GM21381 (cell line): ENCODE data around the gene ADAT3.

ENCODE experiments used
- ATAC-seq: cut with Tn5 transposase; IDR thresholded peaks from one replicate; pipeline ENCODE4 v1.9.1; 2021; ENCODE audit warnings: mild to moderate bottlenecking, moderate library complexity; ENCODE audit not compliant: unreplicated experiment

Gene ADAT3

GRCh38 chr19:1936916-1937610, 31.9 kb downstream of the ADAT3 start:
- no peak for ATAC-seq

GRCh38 chr19:1938071-1938470, 32.9 kb downstream of the ADAT3 start:
- no peak for ATAC-seq

GRCh38 chr19:1941146-1942077, 36.2 kb downstream of the ADAT3 start, which contains the start of gene CSNK1G2:
CSNK1G2 (plus strand) TSS chr19:1941172; CDS start chr19:1969773, 28,601 bp downstream.
- ATAC-seq = peak; percentile 58

- ATAC-seq = peak; percentile 27
These were observed 37.1 kb downstream of the ADAT3 start for GRCh38 chr19:1942078-1942933.

- no peak for ATAC-seq
These were observed 37.8 kb downstream of the ADAT3 start for GRCh38 chr19:1942934-1943555.

- ATAC-seq = no peak
These were observed 38.5 kb downstream of the ADAT3 start for GRCh38 chr19:1943661-1944087.

DNA sequence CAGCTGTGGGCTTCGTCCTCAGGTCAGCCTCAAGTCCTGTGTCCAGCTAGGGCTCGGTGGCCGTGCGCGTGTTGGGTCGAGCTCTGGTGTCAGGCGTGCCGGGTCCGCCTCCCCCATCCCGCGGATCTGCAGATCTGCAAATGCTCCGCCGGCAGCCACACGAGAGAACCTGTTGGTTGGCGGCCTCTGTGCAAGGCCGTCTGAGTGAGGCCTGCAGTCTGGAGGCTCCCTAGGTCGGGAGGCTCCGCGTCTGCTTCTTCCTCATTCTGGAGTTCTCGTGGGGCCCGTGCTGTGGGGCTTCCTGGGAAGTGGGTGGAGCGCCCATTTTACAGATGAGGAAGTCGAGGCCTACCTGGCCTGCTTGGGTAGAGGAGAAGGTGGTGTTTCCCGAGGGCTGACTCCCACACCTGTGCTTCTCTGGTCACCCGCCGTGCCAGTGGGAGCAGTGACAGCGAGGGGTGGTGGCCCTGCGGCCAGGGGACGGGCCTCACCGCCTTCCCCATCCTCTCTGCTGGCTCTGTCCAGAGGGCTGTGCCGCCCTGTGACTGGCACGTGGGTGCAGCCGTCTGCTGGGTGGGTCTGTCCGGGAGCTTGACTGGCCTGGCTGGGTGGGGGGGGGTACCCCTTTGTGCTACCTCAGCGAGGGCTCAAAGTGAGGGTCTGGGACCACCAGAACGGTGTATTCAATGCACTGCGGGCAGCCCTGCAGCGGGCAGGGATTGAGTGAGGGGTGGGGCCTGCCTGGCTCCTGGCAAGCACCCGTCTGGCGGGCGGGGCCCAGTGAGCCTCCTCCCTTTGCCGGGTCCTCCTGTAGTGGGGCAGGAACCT, 39.1 kb downstream of the ADAT3 start:
- ATAC-seq = no peak

DNA sequence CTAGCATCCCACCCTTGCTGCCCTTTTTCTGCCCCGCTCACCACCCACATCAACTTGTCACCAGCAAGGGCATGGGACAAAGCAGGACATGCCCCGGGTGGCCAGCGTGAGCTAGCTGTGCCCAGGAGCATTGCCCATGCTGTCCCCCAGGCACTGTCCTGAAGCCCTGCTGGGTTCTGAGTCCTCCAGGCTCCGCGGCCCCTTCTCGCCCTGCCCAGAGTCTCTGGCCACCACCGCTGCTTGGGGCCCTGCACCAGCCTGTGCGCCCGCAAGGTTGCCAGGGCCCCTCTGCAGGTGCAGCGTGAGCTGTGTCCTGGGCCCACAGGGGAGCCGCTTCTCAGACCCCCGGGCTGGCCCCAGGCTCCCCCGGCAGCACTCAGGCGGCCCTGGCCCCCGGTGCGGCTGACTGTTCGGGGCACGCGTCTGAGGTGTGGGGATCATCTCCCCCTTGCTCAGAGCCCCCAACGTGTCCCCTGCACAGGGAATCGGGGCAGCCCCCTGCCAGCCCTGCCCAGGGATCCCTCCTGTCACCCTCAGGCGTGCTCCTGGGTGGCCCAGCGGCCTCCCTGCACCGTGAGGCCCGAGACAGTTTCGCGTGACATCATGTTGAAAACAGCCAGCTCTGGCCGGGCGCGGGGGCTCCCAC, 39.8 kb downstream of the ADAT3 start:
- no peak for ATAC-seq

DNA sequence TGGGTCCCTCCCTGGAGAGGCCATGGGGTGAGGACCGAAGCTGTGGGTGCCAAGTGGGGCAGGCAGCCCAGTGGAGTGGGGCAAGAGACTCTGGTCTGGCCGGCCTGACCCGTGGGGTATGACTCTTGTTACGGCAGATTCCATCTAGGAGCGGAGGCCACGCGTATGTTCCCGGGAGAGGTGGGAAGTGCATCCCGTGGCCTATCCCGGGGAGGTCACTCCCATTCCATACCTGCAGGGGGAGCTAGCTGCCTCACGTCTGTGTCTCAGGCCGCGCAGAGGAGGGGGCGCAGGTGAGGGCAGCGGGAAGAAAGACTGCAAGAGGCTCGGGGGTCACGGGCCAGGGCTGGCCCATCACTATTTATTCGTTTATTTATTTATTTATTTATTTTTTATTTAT, 40.7 kb downstream of the ADAT3 start:
- ATAC-seq = no peak

GRCh38 chr19:1947651-1948209, 42.5 kb downstream of the ADAT3 start:
- ATAC-seq = no peak

GRCh38 chr19:1949304-1950101, 44.3 kb downstream of the ADAT3 start:
- no peak for ATAC-seq

DNA sequence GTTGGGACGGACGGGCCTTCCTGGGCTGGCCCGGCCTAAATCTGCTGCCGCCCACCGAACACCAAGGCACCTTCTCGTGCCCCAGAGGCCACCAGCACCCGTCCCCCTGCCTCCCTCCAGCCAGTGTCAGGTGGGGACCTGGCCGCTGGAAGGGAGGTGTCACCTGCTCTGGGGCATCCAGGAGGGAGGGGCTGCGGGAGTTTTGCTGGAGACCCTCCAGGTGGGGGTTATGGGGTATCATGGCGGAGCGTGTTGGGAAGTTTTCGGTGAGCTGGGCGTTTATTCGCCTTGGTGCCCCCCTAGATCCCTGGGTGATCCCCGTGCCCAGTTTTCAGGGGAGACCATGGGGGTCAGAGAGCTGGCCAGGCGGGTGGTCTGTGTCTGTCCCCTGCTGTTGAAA, 45.4 kb downstream of the ADAT3 start:
- ATAC-seq = no peak

- ATAC-seq = no peak
These were observed 47.4 kb downstream of the ADAT3 start for GRCh38 chr19:1952635-1953034.

- ATAC-seq = no peak
These were observed 47.8 kb downstream of the ADAT3 start for GRCh38 chr19:1953037-1953436.

GRCh38 chr19:1953441-1954094, 48.4 kb downstream of the ADAT3 start:
- no peak for ATAC-seq

DNA sequence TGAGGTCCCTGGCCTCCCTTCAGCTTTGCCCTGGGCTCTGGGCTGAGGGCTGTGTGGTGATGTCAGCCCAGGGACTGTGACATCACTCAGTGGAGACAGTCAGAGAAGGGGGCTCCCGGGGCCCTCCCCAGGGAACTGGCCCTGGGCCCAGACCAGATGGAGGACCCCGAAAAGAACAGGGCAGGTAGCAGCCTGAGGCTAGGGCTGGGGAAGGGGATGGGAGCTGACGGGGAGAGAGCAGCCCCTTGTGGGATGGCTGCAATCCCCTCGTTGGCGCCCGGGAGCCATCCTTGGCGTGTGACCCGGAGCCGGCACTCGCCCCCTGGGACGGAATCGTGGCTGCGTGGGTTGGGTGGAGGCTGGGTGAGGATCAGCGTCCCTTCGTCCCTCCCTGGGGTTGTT, 49.3 kb downstream of the ADAT3 start:
- ATAC-seq = no peak
